RWPE1 (cell line): Measurements from ENCODE around the gene ERH.

Experiments used
- CTCF ChIA-PET: fragments of 350-600 bp; sonication (Branson Sonifier 250); formaldehyde crosslinking; extraction: SDS; loops from one replicate; lab custom pipeline; 2021; lab: Yijun Ruan, JAX
- POLR2A ChIA-PET: fragments of 400-600 bp; formaldehyde crosslinking; extraction: SDS; loops from one replicate; lab custom pipeline; 2020; ENCODE audit warnings: antibody characterized with exemption; ENCODE audit not compliant: low non-redundant PET; lab: Yijun Ruan, JAX
- DNase-seq: peaks from one replicate; pipeline ENCODE4 v3.0.0; 2012; ENCODE audit warnings: low spot score
- H3K27ac ChIP-seq: fragments of 450-650 bp; 2 replicates; pipeline ENCODE4 v1.5.1; 2017
- CTCF ChIP-seq: fragments of 450-650 bp; conservative IDR thresholded peaks from 2 replicates; pipeline ENCODE4 v1.5.1; 2017; ENCODE audit warnings: low read depth, mild to moderate bottlenecking

The ERH gene

GRCh38 chr14:69332782-69333395 lies 65.2 kb downstream of the ERH start:
- POLR2A ChIA-PET = no interaction called here
- no peak overlapping the region for H3K27ac ChIP-seq
- CTCF ChIA-PET = no interaction called here
- no peak for DNase-seq
- TF ChIP-seq CTCF = no peak

GRCh38 chr14:69331206-69331605 lies 66.9 kb downstream of the ERH start:
- CTCF ChIA-PET = interaction anchor here (0.5 to 0.6 kb wide), 2 partner anchors 19 to 684 kb away, joined by 3 read pairs; no protein-coding TSS in a partner anchor
- no peak overlapping the region for H3K27ac ChIP-seq
- POLR2A ChIA-PET = no interaction called here
- TF ChIP-seq CTCF = no peak
- DNase-seq = no peak
